NCI-H1092 (cell line): ENCODE data around the gene FAM222A.

Experiments
- DNase-seq: peaks from one replicate; lab custom pipeline; 2025; lab: John Stamatoyannopoulos, UW

FAM222A gene

GRCh38 chr12:109760031-109760929 lies 46.7 kb downstream of the FAM222A start:
- DNase-seq, result peak; percentile 35

DNA sequence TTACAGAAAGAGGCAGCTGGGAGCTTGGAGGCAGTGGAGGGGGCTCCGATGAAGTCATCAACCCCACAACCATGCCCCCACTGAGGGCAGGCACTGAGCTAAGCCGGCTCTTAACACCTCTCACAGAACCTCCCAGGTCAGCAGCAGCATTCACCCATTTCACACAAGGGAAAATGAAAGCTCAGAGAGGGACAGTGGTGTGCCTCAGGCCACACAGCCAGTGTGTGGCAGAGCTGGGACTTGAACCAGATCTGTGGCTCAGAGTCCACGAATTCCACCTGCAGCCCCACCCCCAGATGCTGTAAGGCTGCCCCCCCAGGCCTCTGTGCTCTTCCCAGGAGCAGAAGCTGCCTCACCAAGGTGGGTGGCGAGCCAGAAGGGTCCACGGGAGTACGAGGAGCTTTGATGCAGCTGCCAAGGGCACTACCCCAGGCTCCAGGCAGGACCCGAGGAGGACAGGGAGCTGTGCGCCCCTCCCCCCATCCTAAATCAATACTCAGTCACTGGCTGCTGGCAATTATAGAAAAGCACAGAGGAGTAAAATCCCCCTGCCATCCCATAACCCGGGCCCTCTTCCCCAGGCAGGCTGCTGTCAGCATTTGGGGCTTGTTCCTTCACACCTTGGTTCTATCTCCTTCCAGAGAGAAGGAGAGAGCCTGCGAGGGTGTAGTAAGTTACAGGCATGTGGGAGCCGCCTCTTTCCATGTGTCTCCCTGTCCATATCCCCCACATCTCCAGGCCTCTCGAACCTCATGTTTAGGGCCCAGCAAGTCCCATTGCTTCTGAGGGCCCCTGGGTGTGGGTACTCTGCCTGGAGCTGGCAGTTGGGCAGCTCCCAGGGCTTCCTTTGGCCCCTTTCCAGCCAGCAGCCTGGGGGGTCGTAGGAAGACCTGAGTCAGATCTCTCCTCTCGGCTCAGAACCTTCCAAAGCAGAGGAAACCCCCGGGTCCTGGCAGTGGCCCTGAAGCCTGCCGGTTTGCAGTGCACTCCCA lies 47.6 kb downstream of the FAM222A start:
- DNase-seq, result no peak

DNA sequence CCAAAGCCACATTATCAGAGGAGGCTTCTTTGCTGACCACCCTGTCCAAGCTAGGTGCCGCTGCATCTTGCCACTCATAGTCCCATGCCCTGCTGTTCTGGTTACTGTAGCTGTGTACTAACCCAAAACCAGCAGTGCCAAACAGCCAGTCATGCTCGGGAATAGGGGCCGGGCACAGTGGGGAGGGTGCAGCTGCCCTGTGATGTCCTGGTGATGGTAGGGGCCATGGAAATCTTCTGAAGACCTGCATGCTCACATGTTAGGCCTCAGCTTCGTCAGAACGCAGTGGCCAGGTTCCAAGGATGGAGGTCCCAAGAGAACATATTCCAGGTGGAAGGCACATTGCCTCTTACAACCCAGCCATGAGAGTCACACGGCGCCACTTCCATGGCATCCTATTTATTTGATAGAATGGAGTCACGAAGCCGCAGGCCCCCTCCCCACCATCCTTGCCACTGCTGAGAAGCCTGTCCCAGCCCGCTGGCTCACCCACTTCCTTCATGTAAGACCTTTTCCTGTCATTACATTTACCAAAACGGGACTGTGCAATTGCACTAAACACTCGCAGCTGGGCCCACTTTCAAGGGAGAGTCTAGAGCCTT lies 48.5 kb downstream of the FAM222A start:
- no peak for DNase-seq

GRCh38 chr12:109762673-109763191 lies 49.1 kb downstream of the FAM222A start:
- no peak for DNase-seq

DNA sequence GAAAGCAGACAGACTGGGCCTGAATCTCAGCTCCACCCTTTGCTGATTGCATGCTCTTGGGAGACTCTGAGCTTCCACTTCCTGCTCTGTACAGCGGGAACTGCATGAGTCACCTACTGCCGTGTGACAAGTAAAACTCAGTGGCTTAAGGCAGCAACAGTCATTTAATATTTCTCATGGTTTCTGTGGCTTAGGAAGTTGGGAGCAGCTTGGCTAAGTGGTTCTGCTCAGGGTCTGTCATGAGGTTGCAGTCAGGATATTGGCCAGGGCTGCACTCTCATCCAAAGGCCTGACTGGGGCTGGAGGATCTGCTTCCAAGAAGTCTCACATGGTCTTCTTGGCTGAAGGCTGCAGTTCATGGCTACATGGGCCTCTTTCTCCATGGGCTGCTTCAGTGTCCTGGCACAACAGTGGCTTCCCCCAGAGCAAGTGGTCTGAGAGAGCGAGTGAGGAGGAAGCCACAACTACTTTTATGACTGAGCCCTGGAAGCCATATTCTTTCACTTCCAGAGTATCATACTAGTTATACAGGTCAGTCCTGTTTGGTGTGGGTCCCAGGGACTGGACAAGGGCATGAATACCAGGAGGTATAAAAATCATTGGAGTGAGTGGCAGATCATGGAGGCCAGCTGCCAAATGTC lies 49.7 kb downstream of the FAM222A start:
- DNase-seq, result no peak

DNA sequence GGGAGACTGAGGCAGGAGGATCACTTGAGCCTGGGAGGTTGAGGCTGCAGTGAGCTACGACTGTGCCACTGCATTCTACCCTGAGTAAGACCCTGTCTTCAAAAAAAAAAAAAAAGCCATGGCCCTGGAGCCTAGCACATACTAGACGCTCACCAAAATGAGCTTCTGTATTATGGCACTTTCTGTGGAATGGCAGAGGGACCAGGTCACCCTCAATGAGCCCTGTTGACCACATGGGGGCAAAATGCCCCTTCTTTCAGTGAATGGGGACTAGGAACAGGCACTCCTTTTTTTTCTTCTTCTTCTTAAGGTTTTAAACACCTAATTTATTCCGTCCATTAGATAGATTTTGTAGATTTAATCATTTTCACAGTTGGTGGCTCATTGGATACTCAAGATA lies 50.5 kb downstream of the FAM222A start:
- DNase-seq, result no peak

GRCh38 chr12:109764776-109765445 lies 51.3 kb downstream of the FAM222A start:
- no peak for DNase-seq

DNA sequence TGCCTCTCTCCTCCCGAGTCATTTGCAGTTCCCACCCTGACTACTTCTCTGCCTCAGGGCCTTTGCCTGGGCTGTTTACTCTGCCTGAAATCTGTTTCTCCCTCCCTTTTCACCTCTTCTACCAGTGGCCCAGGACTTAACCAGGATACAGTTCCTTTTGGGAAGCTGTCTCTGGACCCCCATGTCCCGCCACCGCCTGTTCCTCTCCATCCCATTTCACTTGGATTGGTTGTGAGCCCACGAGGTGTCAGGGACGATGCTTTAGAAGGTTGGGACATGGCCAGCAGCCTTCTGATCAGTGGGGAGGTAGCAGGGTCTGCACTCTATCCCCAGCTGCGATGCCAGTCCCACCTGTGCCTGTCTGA lies 51.8 kb downstream of the FAM222A start:
- no peak for DNase-seq

GRCh38 chr12:109766251-109766778 lies 52.7 kb downstream of the FAM222A start:
- no peak for DNase-seq

DNA sequence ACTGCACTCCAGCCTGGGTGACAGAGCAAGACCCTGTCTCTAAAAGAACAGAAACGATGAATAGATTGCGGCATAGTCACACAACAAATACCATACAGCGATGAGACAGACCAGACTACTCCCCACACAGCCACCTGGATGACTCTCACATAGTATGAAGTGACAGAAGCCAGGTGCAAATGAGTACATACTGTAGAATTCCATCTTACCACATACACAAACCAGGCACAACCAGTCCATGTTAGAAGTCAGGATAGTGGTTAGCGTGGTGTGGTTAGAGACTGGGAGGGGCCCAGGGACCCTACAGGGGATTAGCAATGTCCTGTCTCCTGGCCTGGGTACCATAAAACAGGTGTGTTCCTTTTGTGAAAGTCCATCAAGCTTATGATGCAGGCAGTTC lies 53.8 kb downstream of the FAM222A start:
- DNase-seq, result no peak

- DNase-seq, result no peak
Measured at GRCh38 chr12:109767991-109768900, 54.6 kb downstream of the FAM222A start.

- no peak for DNase-seq
Measured at GRCh38 chr12:109768901-109769670, 55.5 kb downstream of the FAM222A start.

- no peak for DNase-seq
Measured at GRCh38 chr12:109770104-109770860, 56.7 kb downstream of the FAM222A start.

DNA sequence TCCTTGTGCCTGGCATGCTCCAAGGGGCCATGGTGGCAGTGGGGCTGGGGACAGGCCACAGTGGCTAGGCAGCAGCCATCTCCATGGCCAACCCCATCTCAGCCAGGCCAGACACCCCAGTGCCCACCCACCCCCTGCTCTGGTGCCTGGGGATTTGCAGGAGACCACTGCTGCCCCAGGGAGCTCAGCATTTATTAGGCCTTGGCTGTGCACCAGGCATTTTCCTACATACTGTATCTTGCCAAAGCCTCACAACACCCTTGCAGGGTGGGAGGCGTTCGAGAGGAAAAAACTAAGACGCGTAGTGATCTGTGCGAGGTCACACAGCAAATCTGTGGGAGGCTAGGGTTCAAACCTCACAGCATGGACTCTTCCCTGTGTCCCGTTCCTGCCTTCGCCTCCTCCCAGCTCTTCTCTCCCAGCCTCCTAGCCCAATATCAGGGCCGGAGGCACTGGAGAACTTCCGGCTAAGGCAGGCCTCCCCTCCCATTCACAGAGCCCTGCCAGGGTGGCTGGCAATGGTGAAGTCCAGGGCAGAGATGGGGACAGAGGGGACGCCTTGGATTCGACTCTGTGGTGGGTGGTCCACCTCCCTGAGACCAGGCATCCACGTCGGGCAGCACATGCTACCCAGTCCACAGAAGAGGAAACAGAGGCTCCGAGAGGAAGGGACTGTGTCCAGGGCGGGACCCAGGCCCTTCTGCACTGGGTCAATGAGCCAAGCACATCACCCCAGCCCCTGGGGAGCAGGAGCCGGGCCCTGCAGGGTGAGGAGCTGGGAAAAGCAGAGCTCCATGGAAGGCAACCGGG lies 57.4 kb downstream of the FAM222A start:
- DNase-seq, result no peak

GRCh38 chr12:109771746-109772621 lies 58.4 kb downstream of the FAM222A start:
- no peak for DNase-seq

GRCh38 chr12:109772622-109773321 lies 59.1 kb downstream of the FAM222A start:
- no peak for DNase-seq
